HepG2 (cell line): ENCODE measurements around the gene USP7. TPM values are rescaled to one million over a fixed set of nuclear protein-coding genes. Genes with fewer than 3 reads are reported as not detected.
A peak's percentile ranks its signal among the peaks of the same experiment; 100 is the strongest.

Source experiments
- CBFB ChIP-seq: sonication (generic); formaldehyde crosslinking; IDR thresholded peaks from 2 replicates; pipeline ENCODE4 v1.4.0; 2020; ENCODE audit warnings: missing genetic modification reagents
- FOXK2 ChIP-seq: fragments of 450-650 bp; IDR thresholded peaks from 2 replicates; pipeline ENCODE4 v1.6.1; 2016
- GLI4 ChIP-seq: sonication (generic); formaldehyde crosslinking; IDR thresholded peaks from 2 replicates; pipeline ENCODE4 v1.5.1; 2020; ENCODE audit warnings: missing genetic modification reagents, mild to moderate bottlenecking, moderate library complexity, borderline replicate concordance
- HHEX ChIP-seq: IDR thresholded peaks from 2 replicates; pipeline ENCODE4 v1.6.1; 2016; ENCODE audit warnings: control low read depth
- MED13 ChIP-seq: sonication (generic); formaldehyde crosslinking; IDR thresholded peaks from 2 replicates; pipeline ENCODE4 v1.5.0; 2020; ENCODE audit warnings: missing genetic modification reagents
- MIER3 ChIP-seq: IDR thresholded peaks from 2 replicates; pipeline ENCODE4 v1.6.1; 2016; ENCODE audit warnings: missing compliant biosample characterization, borderline replicate concordance
- NFKBIZ ChIP-seq: IDR thresholded peaks from 2 replicates; pipeline ENCODE4 v1.6.1; 2018; ENCODE audit warnings: missing genetic modification reagents, missing compliant biosample characterization
- NR1H2 ChIP-seq: sonication (generic); formaldehyde crosslinking; IDR thresholded peaks from 2 replicates; pipeline ENCODE4 v1.8.1; 2022; ENCODE audit warnings: low read depth, missing genetic modification reagents, borderline replicate concordance
- ZNF143 ChIP-seq: sonication (generic); formaldehyde crosslinking; IDR thresholded peaks from 2 replicates; pipeline ENCODE4 v1.4.0; 2020; ENCODE audit warnings: missing genetic modification reagents
- ZNF3 ChIP-seq: IDR thresholded peaks from 2 replicates; pipeline ENCODE4 v1.7.0; 2017; ENCODE audit warnings: inconsistent platforms
- ZNF576 ChIP-seq: sonication (generic); formaldehyde crosslinking; IDR thresholded peaks from 2 replicates; pipeline ENCODE4 v1.4.0; 2020; ENCODE audit warnings: mild to moderate bottlenecking, missing genetic modification reagents
- ZSCAN20 ChIP-seq: sonication (generic); formaldehyde crosslinking; IDR thresholded peaks from 2 replicates; pipeline ENCODE4 v1.4.0; 2020; ENCODE audit warnings: missing genetic modification reagents, mild to moderate bottlenecking, borderline replicate concordance
- ZXDC ChIP-seq: sonication (generic); formaldehyde crosslinking; IDR thresholded peaks from 2 replicates; pipeline ENCODE4 v1.5.0; 2020; ENCODE audit warnings: mild to moderate bottlenecking, missing genetic modification reagents
- polyA plus RNA-seq, 8 experiments: library from polyadenylated mRNA; depleted of rRNA in 3 of 8; stranded (reverse) in 7 of 8; unstranded in 1 of 8; fragments of >200 nt; fragmentation: Illumina TruSeq in 4 of 8; extraction: Trizol in 4 of 8; gene quantifications; 2 replicates each; pipeline versions ENCODE4 v1.2.1 to v1.2.3, GENCODE V29; 2011 to 2016; ENCODE audit warnings: low read depth in 4 of 8, missing spikeins in 1 of 8, mixed read lengths in 1 of 8; ENCODE audit not compliant: insufficient read depth in 1 of 8
- total RNA-seq, 5 experiments: library from RNA; depleted of rRNA; stranded (reverse); fragments of >200 nt; fragmentation: Illumina TruSeq; extraction: Trizol; gene quantifications; 2 replicates each; pipeline ENCODE4 v1.2.3, GENCODE V29; 2016; ENCODE audit warnings: low read depth in 1 of 5
- TF ChIP-seq, protein P1 (sequence below): sonication (generic); formaldehyde crosslinking; IDR thresholded peaks from 2 replicates; pipeline ENCODE4 v1.4.0; 2020; ENCODE audit warnings: missing genetic modification reagents
- TF ChIP-seq, protein P2 (sequence below): sonication (generic); formaldehyde crosslinking; IDR thresholded peaks from 2 replicates; pipeline ENCODE4; 2020; ENCODE audit warnings: missing genetic modification reagents, mild to moderate bottlenecking, borderline replicate concordance

The USP7 gene
- total and polyA plus RNA-seq, 2 of the 13 experiments (the other 11 are each of a cell fraction or from before 2014, with no cell fraction given): 52.5 to 173 TPM

GRCh38 chr16:8859913-8860881, 103.5 kb downstream of the USP7 start (continued):
- TF ChIP-seq NR1H2 (CRISPR knock-in tag) (no peak), MIER3 (CRISPR knock-in tag) (peak; percentile 90; the same call in 1 of the 2 replicates), ZNF3 (CRISPR knock-in tag) (peak; percentile 61; the same call in 1 of the 2 replicates), NFKBIZ (CRISPR knock-in tag) (0 out of 2 replicates have a peak, but pooled peaks have one; percentile 39), ZNF143 (CRISPR knock-in tag) (peak; percentile 27; the same call in 1 of the 2 replicates), GLI4 (peak; percentile 66; the same call in 1 of the 2 replicates), HHEX (no peak), ZSCAN20 (no peak), FOXK2 (no peak), MED13 (CRISPR knock-in tag) (peak; percentile 85), CBFB (CRISPR knock-in tag) (peak; percentile 85), ZXDC (CRISPR knock-in tag) (no peak), ZNF576 (CRISPR knock-in tag) (0 out of 2 replicates have a peak, but pooled peaks have one; percentile 81)
- TF ChIP-seq, protein P1, sequence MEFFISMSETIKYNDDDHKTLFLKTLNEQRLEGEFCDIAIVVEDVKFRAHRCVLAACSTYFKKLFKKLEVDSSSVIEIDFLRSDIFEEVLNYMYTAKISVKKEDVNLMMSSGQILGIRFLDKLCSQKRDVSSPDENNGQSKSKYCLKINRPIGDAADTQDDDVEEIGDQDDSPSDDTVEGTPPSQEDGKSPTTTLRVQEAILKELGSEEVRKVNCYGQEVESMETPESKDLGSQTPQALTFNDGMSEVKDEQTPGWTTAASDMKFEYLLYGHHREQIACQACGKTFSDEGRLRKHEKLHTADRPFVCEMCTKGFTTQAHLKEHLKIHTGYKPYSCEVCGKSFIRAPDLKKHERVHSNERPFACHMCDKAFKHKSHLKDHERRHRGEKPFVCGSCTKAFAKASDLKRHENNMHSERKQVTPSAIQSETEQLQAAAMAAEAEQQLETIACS: no peak
- TF ChIP-seq, protein P2, sequence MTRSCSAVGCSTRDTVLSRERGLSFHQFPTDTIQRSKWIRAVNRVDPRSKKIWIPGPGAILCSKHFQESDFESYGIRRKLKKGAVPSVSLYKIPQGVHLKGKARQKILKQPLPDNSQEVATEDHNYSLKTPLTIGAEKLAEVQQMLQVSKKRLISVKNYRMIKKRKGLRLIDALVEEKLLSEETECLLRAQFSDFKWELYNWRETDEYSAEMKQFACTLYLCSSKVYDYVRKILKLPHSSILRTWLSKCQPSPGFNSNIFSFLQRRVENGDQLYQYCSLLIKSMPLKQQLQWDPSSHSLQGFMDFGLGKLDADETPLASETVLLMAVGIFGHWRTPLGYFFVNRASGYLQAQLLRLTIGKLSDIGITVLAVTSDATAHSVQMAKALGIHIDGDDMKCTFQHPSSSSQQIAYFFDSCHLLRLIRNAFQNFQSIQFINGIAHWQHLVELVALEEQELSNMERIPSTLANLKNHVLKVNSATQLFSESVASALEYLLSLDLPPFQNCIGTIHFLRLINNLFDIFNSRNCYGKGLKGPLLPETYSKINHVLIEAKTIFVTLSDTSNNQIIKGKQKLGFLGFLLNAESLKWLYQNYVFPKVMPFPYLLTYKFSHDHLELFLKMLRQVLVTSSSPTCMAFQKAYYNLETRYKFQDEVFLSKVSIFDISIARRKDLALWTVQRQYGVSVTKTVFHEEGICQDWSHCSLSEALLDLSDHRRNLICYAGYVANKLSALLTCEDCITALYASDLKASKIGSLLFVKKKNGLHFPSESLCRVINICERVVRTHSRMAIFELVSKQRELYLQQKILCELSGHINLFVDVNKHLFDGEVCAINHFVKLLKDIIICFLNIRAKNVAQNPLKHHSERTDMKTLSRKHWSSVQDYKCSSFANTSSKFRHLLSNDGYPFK (CRISPR knock-in tag): peak; percentile 55; the same call in 1 of the 2 replicates
